Keratinocyte (primary cell): ENCODE data around the gene THSD7B. TPM values are rescaled to one million over a fixed set of nuclear protein-coding genes. Genes with fewer than 3 reads are reported as not detected.

ENCODE experiments used
- DNase-seq: peaks from one replicate; pipeline ENCODE4 v3.0.0-alpha.2; 2011; ENCODE audit warnings: low read depth, missing footprints, low spot score
- FAIRE-seq: peaks from 2 replicates; lab custom pipeline; 2011; peaks lifted over from hg19 to GRCh38; lab: Jason Lieb, UNC
- H2AFZ ChIP-seq: 2 replicates; pipeline ENCODE4 v1.6.0; 2012; ENCODE audit warnings: low read length, control low read depth, inconsistent platforms; ENCODE audit not compliant: control insufficient read depth
- H3K27ac ChIP-seq: 2 replicates; pipeline ENCODE4 v1.5.1; 2011; ENCODE audit warnings: low read length; ENCODE audit not compliant: control insufficient read depth, insufficient read depth
- H3K27me3 ChIP-seq: 3 replicates; pipeline ENCODE4 v1.6.0; 2011; ENCODE audit warnings: low read length; ENCODE audit not compliant: control insufficient read depth, insufficient read depth; ENCODE audit errors: extremely low read depth
- H3K36me3 ChIP-seq, 2 experiments: 2 replicates in 1 of 2; 3 replicates in 1 of 2; pipeline ENCODE4 v1.5.1; 2011; ENCODE audit warnings: low read length in 2 of 2, mild to moderate bottlenecking in 1 of 2; ENCODE audit not compliant: control insufficient read depth in 2 of 2, insufficient read depth in 2 of 2; ENCODE audit errors: extremely low read depth in 1 of 2
- H3K4me1 ChIP-seq: 3 replicates; pipeline ENCODE4 v1.5.1; 2011; ENCODE audit warnings: low read length; ENCODE audit not compliant: control insufficient read depth, insufficient read depth; ENCODE audit errors: extremely low read depth
- H3K4me2 ChIP-seq: 3 replicates; pipeline ENCODE4 v1.6.0; 2011; ENCODE audit warnings: low read depth, low read length; ENCODE audit not compliant: control insufficient read depth, insufficient read depth; ENCODE audit errors: extremely low read depth
- H3K4me3 ChIP-seq, 3 experiments: fragments of 200-600 bp in 1 of 3; sonication (generic) in 1 of 3; 2 replicates in 2 of 3; 3 replicates in 1 of 3; pipeline ENCODE4 v1.5.1; 2011 to 2016; ENCODE audit warnings: low read length in 3 of 3, mild to moderate bottlenecking in 3 of 3, control low read depth in 2 of 3, inconsistent platforms in 1 of 3, low read depth in 1 of 3, mixed read lengths in 1 of 3, mixed run types in 1 of 3, moderate library complexity in 1 of 3; ENCODE audit not compliant: control insufficient read depth in 2 of 3, insufficient read depth in 2 of 3; ENCODE audit errors: extremely low read depth in 1 of 3
- H3K79me2 ChIP-seq: 2 replicates; pipeline ENCODE4 v1.6.0; 2012; ENCODE audit warnings: low read length; ENCODE audit not compliant: control insufficient read depth, insufficient read depth
- H3K9ac ChIP-seq: 3 replicates; pipeline ENCODE4 v1.6.0; 2011; ENCODE audit warnings: low read length; ENCODE audit not compliant: control insufficient read depth, insufficient read depth; ENCODE audit errors: extremely low read depth
- H3K9me1 ChIP-seq: 3 replicates; pipeline ENCODE4 v1.6.0; 2011; ENCODE audit warnings: low read length; ENCODE audit not compliant: control insufficient read depth, insufficient read depth; ENCODE audit errors: extremely low read depth
- H3K9me3 ChIP-seq: 2 replicates; pipeline ENCODE4 v1.5.1; 2012; ENCODE audit warnings: low read depth, low read length; ENCODE audit not compliant: control insufficient read depth
- H4K20me1 ChIP-seq: 3 replicates; pipeline ENCODE4 v1.6.0; 2011; ENCODE audit warnings: low read length; ENCODE audit not compliant: control insufficient read depth, insufficient read depth; ENCODE audit errors: extremely low read depth
- CTCF ChIP-seq, 3 experiments: IDR thresholded peaks in 1 of 3; conservative IDR thresholded peaks in 1 of 3; optimal IDR thresholded peaks in 1 of 3; 2 replicates in 2 of 3; 3 replicates in 1 of 3; pipeline versions ENCODE3 to v1.5.1; 2011; ENCODE audit warnings: low read length in 3 of 3, mild to moderate bottlenecking in 3 of 3, moderate library complexity in 2 of 3, control low read depth in 1 of 3, inconsistent platforms in 1 of 3; ENCODE audit not compliant: insufficient read depth in 2 of 3; ENCODE audit errors: extremely low read depth in 1 of 3
- EZH2 ChIP-seq: IDR thresholded peaks from one replicate; pipeline ENCODE4 v1.6.1; 2012; ENCODE audit warnings: inconsistent platforms, mild to moderate bottlenecking, low read length, moderate library complexity
- dilution Hi-C: fragments of 300-500 bp; cut with MboI; formaldehyde crosslinking; loops from one replicate; pipeline ENCODE4 v1.7.0; 2020; ENCODE audit warnings: low sequenced_read_pairs; ENCODE audit not compliant: extremely low pct_ligation_motif_present
- polyA plus RNA-seq, 5 experiments: library from polyadenylated mRNA; depleted of rRNA in 3 of 5; stranded (reverse) in 3 of 5; stranded (forward) in 1 of 5; unstranded in 1 of 5; fragments of >200 nt; gene quantifications; 1 replicate in 1 of 5; 2 replicates in 3 of 5; 3 replicates in 1 of 5; pipeline versions ENCODE4 v1.2.1 to v1.2.3, GENCODE V29; 2011 to 2012; ENCODE audit warnings: missing spikeins in 2 of 5, low read depth in 1 of 5, low replicate concordance in 1 of 5

Gene THSD7B
- polyA plus RNA-seq, 1 donor (not counting 4 experiments of a cell fraction or from before 2014, with no cell fraction given): 0.04 TPM

GRCh38 chr2:137180012-137180411, 414.7 kb downstream of the THSD7B start:
- dilution Hi-C loops: no loop called here
- no peaks in the 10 kb centered on the region for H3K27me3 ChIP-seq
- no peak overlapping the region for H3K9ac ChIP-seq
- H3K79me2 ChIP-seq: no peaks in the 10 kb centered on the region
- no peak for DNase-seq
- no peak overlapping the region for H3K4me3 ChIP-seq
- H3K4me1 ChIP-seq: peaks cover 24% of the 10 kb centered on the region
- H3K9me3 ChIP-seq: no peaks in the 10 kb centered on the region
- peak overlapping the region; percentile 2 for H3K4me2 ChIP-seq
- peak overlapping the region; percentile 29 for H3K27ac ChIP-seq
- H4K20me1 ChIP-seq: no peaks in the 10 kb centered on the region
- TF ChIP-seq EZH2: no peak
- TF ChIP-seq CTCF (optimal IDR thresholded peaks at IDR 0.05 in 1 of 3, IDR thresholded peaks at IDR 0.05 in 1 of 3, conservative IDR thresholded peaks at IDR 0.05 in 1 of 3; ENCODE audit: extremely low read depth in 1 of 3, insufficient read depth in 2 of 3, low read length in 3 of 3): no peak
- H2AFZ ChIP-seq: no peak overlapping the region
- no peaks in the 10 kb centered on the region for H3K9me1 ChIP-seq
- no peaks in the 10 kb centered on the region for H3K36me3 ChIP-seq
- FAIRE-seq: peak; percentile 32

- no peak overlapping the region for H3K4me2 ChIP-seq
- no peak for DNase-seq
Measured at GRCh38 chr2:137181370-137181769, 416.0 kb downstream of the THSD7B start.

More at GRCh38 chr2:137181370-137181769, 416.0 kb downstream of the THSD7B start:
- Histone ChIP-seq H3K27me3 (no peaks in the 10 kb centered on the region), H3K9ac (no peak overlapping the region), H3K4me1 (peaks cover 24% of the 10 kb centered on the region), H3K79me2 (no peaks in the 10 kb centered on the region), H3K27ac (no peak overlapping the region), H2AFZ (no peak overlapping the region), H3K36me3 (no peaks in the 10 kb centered on the region), H4K20me1 (no peaks in the 10 kb centered on the region), H3K4me3 (no peak overlapping the region), H3K9me1 (no peaks in the 10 kb centered on the region), H3K9me3 (no peaks in the 10 kb centered on the region)
- peak; percentile 48 for FAIRE-seq
- dilution Hi-C loops: no loop called here
- TF ChIP-seq EZH2 (no peak), CTCF (optimal IDR thresholded peaks at IDR 0.05 in 1 of 3, IDR thresholded peaks at IDR 0.05 in 1 of 3, conservative IDR thresholded peaks at IDR 0.05 in 1 of 3; ENCODE audit: extremely low read depth in 1 of 3, insufficient read depth in 2 of 3, low read length in 3 of 3) (no peak)
